HCT116 (cell line): ENCODE data around the gene TAF1B. TPM values are rescaled to one million over a fixed set of nuclear protein-coding genes. Genes with fewer than 3 reads are reported as not detected.
A peak's percentile ranks its signal among the peaks of the same experiment; 100 is the strongest.

ENCODE experiments used
- ATAC-seq: fragments of 200-7000 bp; cut with Tn5 transposase; 2 replicates; pipeline ENCODE4 v1.9.1; 2020; ENCODE audit warnings: mild to moderate bottlenecking, moderate library complexity
- BruUV-seq: library from RNA; stranded (reverse); fragments of 400-500 nt; replicated peaks from 2 replicates; lab custom pipeline; 2021; lab: Mats Ljungman, UMichigan
- CTCF ChIA-PET: fragments of 300-600 bp; sonication (Branson Sonifier 250); formaldehyde crosslinking; loops from one replicate; lab custom pipeline; 2021; ENCODE audit warnings: antibody characterized with exemption; lab: Charles Lee
- POLR2A ChIA-PET: fragments of 300-600, 350-600 bp; sonication (Branson Sonifier 250); formaldehyde crosslinking; loops from one replicate; lab custom pipeline; 2021; ENCODE audit warnings: antibody characterized with exemption; lab: Charles Lee
- RAD21 ChIA-PET, 2 experiments: fragments of 300-600 bp; sonication (Branson Sonifier 250); formaldehyde crosslinking; loops; one replicate each; lab custom pipeline; 2023; ENCODE audit warnings: low total read pairs in 2 of 2; ENCODE audit not compliant: uncharacterized antibody in 2 of 2, unreplicated experiment in 2 of 2, low non-redundant PET in 1 of 2; lab: Charles Lee
- DNase-seq: peaks from one replicate; pipeline ENCODE4 v3.0.0-alpha.2; 2010; ENCODE audit warnings: low read depth, low spot score
- H2AFZ ChIP-seq: fragments of 200-600 bp; shearing (Covaris generic), sonication (generic); 2 replicates; pipeline ENCODE4 v1.6.1; 2017; ENCODE audit warnings: low read depth, mixed run types, mixed read lengths, antibody characterized with exemption, low read length; ENCODE audit not compliant: poor library complexity, severe bottlenecking
- H3K27ac ChIP-seq: 2 replicates; pipeline ENCODE4 v1.5.1; 2012; ENCODE audit warnings: low read depth, low read length
- H3K27me3 ChIP-seq: fragments of 200-600 bp; sonication (generic); 2 replicates; pipeline ENCODE4 v1.6.1; 2016; ENCODE audit warnings: mixed run types, low read length, mixed read lengths; ENCODE audit not compliant: insufficient read depth
- H3K36me3 ChIP-seq, 2 experiments: fragments of 200-500 bp in 1 of 2; fragments of 200-600 bp in 1 of 2; sonication (Bioruptor generic) in 1 of 2; sonication (generic) in 1 of 2; 2 replicates each; pipeline versions ENCODE4 v1.5.1 to v1.6.1; 2014 to 2016; ENCODE audit warnings: low read length in 2 of 2, inconsistent platforms in 1 of 2, mixed read lengths in 1 of 2, mixed run types in 1 of 2; ENCODE audit not compliant: insufficient read depth in 2 of 2, control insufficient read depth in 1 of 2
- H3K4me1 ChIP-seq, 2 experiments: fragments of 200-600 bp in 1 of 2; sonication (generic) in 1 of 2; 2 replicates each; pipeline versions ENCODE4 v1.5.1 to v1.6.1; 2012 to 2017; ENCODE audit warnings: low read length in 2 of 2, inconsistent platforms in 1 of 2, mild to moderate bottlenecking in 1 of 2, mixed read lengths in 1 of 2, mixed run types in 1 of 2, moderate library complexity in 1 of 2; ENCODE audit not compliant: insufficient read depth in 2 of 2, control insufficient read depth in 1 of 2
- H3K4me2 ChIP-seq: fragments of 200-600 bp; sonication (generic); 2 replicates; pipeline ENCODE4 v1.6.1; 2017; ENCODE audit warnings: mixed run types, low read length, mixed read lengths
- H3K4me3 ChIP-seq, 2 experiments: fragments of 200-600 bp in 1 of 2; sonication (generic) in 1 of 2; replicated peaks in 1 of 2; 2 replicates each; pipeline ENCODE4 v1.5.1; 2011 to 2016; ENCODE audit warnings: low read length in 2 of 2, control low read depth in 1 of 2, low read depth in 1 of 2, mild to moderate bottlenecking in 1 of 2, mixed read lengths in 1 of 2, mixed run types in 1 of 2
- H3K79me2 ChIP-seq: fragments of 200-600 bp; sonication (generic); 2 replicates; pipeline ENCODE4 v1.6.1; 2017; ENCODE audit warnings: mild to moderate bottlenecking, mixed run types, low read length, moderate library complexity, mixed read lengths; ENCODE audit not compliant: insufficient read depth
- H3K9ac ChIP-seq: fragments of 200-600 bp; sonication (generic); 2 replicates; pipeline ENCODE4 v1.6.1; 2016; ENCODE audit warnings: low read length, mixed read lengths
- H3K9me2 ChIP-seq: fragments of 200-600 bp; sonication (generic), shearing (Covaris generic); 2 replicates; pipeline ENCODE4 v1.6.1; 2017; ENCODE audit warnings: mixed run types, mild to moderate bottlenecking, moderate library complexity; ENCODE audit not compliant: insufficient read depth
- H3K9me3 ChIP-seq, 2 experiments: fragments of 200-500 bp in 1 of 2; fragments of 200-600 bp in 1 of 2; sonication (Bioruptor generic) in 1 of 2; sonication (generic) in 1 of 2; 2 replicates each; pipeline ENCODE4 v1.6.1; 2014 to 2017; ENCODE audit warnings: low read length in 2 of 2, mixed read lengths in 2 of 2, inconsistent platforms in 1 of 2, low read depth in 1 of 2, mild to moderate bottlenecking in 1 of 2, mixed run types in 1 of 2, moderate library complexity in 1 of 2; ENCODE audit not compliant: control insufficient read depth in 1 of 2, insufficient read depth in 1 of 2
- H4K20me1 ChIP-seq: fragments of 200-600 bp; sonication (generic), shearing (Covaris generic); 2 replicates; pipeline ENCODE4 v1.6.1; 2017; ENCODE audit warnings: mixed run types, mild to moderate bottlenecking, moderate library complexity; ENCODE audit not compliant: insufficient read depth
- POLR2A ChIP-seq: IDR thresholded peaks from 2 replicates; pipeline ENCODE4 v1.7.0; 2011; ENCODE audit warnings: borderline replicate concordance; ENCODE audit not compliant: insufficient read depth, insufficient read length; ENCODE audit errors: extremely low read depth
- RAD21 ChIP-seq: IDR thresholded peaks from 2 replicates; pipeline ENCODE4 v1.6.1; 2012; ENCODE audit warnings: low read depth, mild to moderate bottlenecking
- SRF ChIP-seq: IDR thresholded peaks from 2 replicates; pipeline ENCODE4 v1.6.1; 2012; ENCODE audit warnings: low read depth
- intact Hi-C: fragments of 100-400 bp; cut with micrococcal nuclease; formaldehyde crosslinking; loops from 2 replicates; pipeline ENCODE4 v1.10.0; 2022
- total RNA-seq: library from RNA; stranded (reverse); gene quantifications from one replicate; pipeline ENCODE4 v1.2.1, GENCODE V29; 2021; ENCODE audit not compliant: unreplicated experiment
- TF ChIP-seq, protein P1 (sequence below), 3 experiments: fragments of 200-600 bp in 1 of 3; sonication (generic) in 1 of 3; IDR thresholded peaks in 2 of 3; conservative IDR thresholded peaks in 1 of 3; 2 replicates each; pipeline ENCODE4 v1.5.1; 2012 to 2017; ENCODE audit warnings: low read depth in 2 of 3, low read length in 2 of 3, antibody characterized with exemption in 1 of 3, borderline replicate concordance in 1 of 3, control low read depth in 1 of 3, mild to moderate bottlenecking in 1 of 3, mixed read lengths in 1 of 3, mixed run types in 1 of 3, moderate library complexity in 1 of 3; ENCODE audit not compliant: insufficient read depth in 1 of 3

Gene TAF1B
- total RNA-seq, 1 experiment from 2014 or later, result 27.9 TPM

DNA sequence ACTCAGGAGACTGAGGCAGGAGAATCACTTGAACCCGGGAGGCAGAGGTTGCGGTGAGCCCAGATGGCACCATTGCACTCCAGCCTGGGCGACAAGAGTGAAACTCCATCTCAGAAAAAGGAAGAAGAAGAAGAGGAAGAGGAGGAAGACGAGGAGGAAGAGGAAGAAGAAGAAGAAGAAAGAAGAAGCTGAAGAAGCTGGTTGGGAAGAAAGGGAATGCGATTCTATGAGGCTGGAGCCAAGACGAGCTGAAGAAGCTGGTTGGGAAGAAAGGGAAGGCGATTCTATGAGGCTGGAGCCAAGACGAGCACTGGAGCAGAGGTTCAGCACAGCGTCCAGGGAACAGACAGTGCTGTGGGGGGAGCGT lies 30.3 kb upstream of the TAF1B start:
- Histone ChIP-seq H3K4me2 (no peak overlapping the region), H4K20me1 (no peaks in the 10 kb centered on the region), H3K9me2 (no peaks in the 10 kb centered on the region), H3K9ac (no peak overlapping the region), H3K4me3 (no peak overlapping the region), H3K36me3 (no peaks in the 10 kb centered on the region), H3K9me3 (no peaks in the 10 kb centered on the region), H3K27me3 (no peaks in the 10 kb centered on the region), H3K27ac (no peak overlapping the region), H2AFZ (no peak overlapping the region), H3K79me2 (no peaks in the 10 kb centered on the region), H3K4me1 (peaks cover 7 to 19% of the 10 kb centered on the region in 2 experiments; a peak in 3 of 4 replicates)
- DNase-seq (no peak), ATAC-seq (no peak)
- ChIA-PET RAD21 (no interaction called here), CTCF (interaction anchor here (1.6 to 2.5 kb wide), 4 partner anchors 12 to 622 kb away, joined by 4 to 18 read pairs (median 8); no protein-coding TSS in a partner anchor), POLR2A (no interaction called here)
- intact Hi-C loops, result loop anchor here (10.0 kb wide), 1 partner anchor 622 kb away; no protein-coding TSS in a partner anchor
- no TSS peak for BruUV-seq
- no peak for TF ChIP-seq SRF
- TF ChIP-seq POLR2A, result no peak

GRCh38 chr2:9813312-9814128 lies 29.8 kb upstream of the TAF1B start:
- ChIA-PET CTCF (interaction anchor here (0.5 to 2.5 kb wide), 13 partner anchors 11 to 621 kb away, joined by 3 to 18 read pairs (median 4); no protein-coding TSS in a partner anchor), RAD21 (no interaction called here), POLR2A (interaction anchor here (1.3 to 1.6 kb wide), 2 partner anchors 11 to 30 kb away, joined by 3 to 4 read pairs; partner anchors contain the start of gene TAF1B)
- H3K4me2 ChIP-seq, result peak overlapping the region; percentile 67
- no peak for DNase-seq
- peak; percentile 97 for ATAC-seq
- peaks cover 7 to 19% of the 10 kb centered on the region in 2 experiments; a peak in 3 of 4 replicates for H3K4me1 ChIP-seq
- peak; percentile 98 for TF ChIP-seq RAD21
- no peak for TF ChIP-seq POLR2A
- TF ChIP-seq, protein P1, sequence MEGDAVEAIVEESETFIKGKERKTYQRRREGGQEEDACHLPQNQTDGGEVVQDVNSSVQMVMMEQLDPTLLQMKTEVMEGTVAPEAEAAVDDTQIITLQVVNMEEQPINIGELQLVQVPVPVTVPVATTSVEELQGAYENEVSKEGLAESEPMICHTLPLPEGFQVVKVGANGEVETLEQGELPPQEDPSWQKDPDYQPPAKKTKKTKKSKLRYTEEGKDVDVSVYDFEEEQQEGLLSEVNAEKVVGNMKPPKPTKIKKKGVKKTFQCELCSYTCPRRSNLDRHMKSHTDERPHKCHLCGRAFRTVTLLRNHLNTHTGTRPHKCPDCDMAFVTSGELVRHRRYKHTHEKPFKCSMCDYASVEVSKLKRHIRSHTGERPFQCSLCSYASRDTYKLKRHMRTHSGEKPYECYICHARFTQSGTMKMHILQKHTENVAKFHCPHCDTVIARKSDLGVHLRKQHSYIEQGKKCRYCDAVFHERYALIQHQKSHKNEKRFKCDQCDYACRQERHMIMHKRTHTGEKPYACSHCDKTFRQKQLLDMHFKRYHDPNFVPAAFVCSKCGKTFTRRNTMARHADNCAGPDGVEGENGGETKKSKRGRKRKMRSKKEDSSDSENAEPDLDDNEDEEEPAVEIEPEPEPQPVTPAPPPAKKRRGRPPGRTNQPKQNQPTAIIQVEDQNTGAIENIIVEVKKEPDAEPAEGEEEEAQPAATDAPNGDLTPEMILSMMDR (IDR thresholded peaks at IDR 0.05 in 2 of 3, conservative IDR thresholded peaks at IDR 0.05 in 1 of 3; ENCODE audit: borderline replicate concordance in 1 of 3, insufficient read depth in 1 of 3, low read depth in 2 of 3, low read length in 2 of 3), result peak; percentile 89 to 94 (median 93)
- H3K79me2 ChIP-seq, result no peaks in the 10 kb centered on the region
- H3K9me3 ChIP-seq, result no peaks in the 10 kb centered on the region
- BruUV-seq, result no TSS peak
- no peaks in the 10 kb centered on the region for H4K20me1 ChIP-seq
- no peaks in the 10 kb centered on the region for H3K27me3 ChIP-seq
- H2AFZ ChIP-seq, result peak overlapping the region; percentile 93
- no peak overlapping the region for H3K27ac ChIP-seq
- intact Hi-C loops, result loop anchor here (1.0 to 10.0 kb wide), 4 partner anchors 30 to 621 kb away; partner anchors contain the start of gene TAF1B
- H3K4me3 ChIP-seq, result peak overlapping the region; percentile 11 to 16
- no peaks in the 10 kb centered on the region for H3K36me3 ChIP-seq
- H3K9ac ChIP-seq, result 0 out of 2 replicates have a peak overlapping the region, but pooled peaks have one; percentile 21
- H3K9me2 ChIP-seq, result no peaks in the 10 kb centered on the region
